ENCODE results near the gene ATPAF1.

GRCh38 chr1:46617833-46618232 is 50.3 kb downstream of the ATPAF1 start:
- TF ChIP-seq CTCF (IDR thresholded peaks at IDR 0.05) (no peak), POLR2A (IDR thresholded peaks at IDR 0.05) (no peak), POLR2AphosphoS5 (IDR thresholded peaks at IDR 0.05) (no peak)

Measured in prostate gland (tissue), 2 donors.